Thyroid gland (tissue), 4 donors: ENCODE measurements around the gene NT5DC1. TPM values are rescaled to one million over a fixed set of nuclear protein-coding genes. Genes with fewer than 3 reads are reported as not detected.

Source experiments
- DNase-seq, 2 donors: peaks; one replicate each; pipeline ENCODE4 v3.0.0-alpha.2; 2019
- H3K27ac ChIP-seq, 3 donors: fragments of 200-600 bp; sonication (generic); 1 replicate in 2 of 3; 2 replicates in 1 of 3; pipeline ENCODE4 v1.5.1; 2016 to 2019; ENCODE audit warnings: mild to moderate bottlenecking in 1 of 3, moderate library complexity in 1 of 3
- H3K27me3 ChIP-seq: fragments of 200-600 bp; sonication (generic); one replicate; pipeline ENCODE4 v1.5.1; 2019
- H3K36me3 ChIP-seq, 2 donors: fragments of 200-600 bp; sonication (generic); one replicate each; pipeline ENCODE4 v1.5.1; 2016 to 2019
- H3K4me1 ChIP-seq, 2 donors: fragments of 200-600 bp; sonication (generic); one replicate each; pipeline ENCODE4 v1.5.1; 2017 to 2019
- H3K4me3 ChIP-seq, 3 donors: fragments of 200-600 bp; sonication (generic); replicated peaks in 1 of 3; 1 replicate in 2 of 3; 2 replicates in 1 of 3; pipeline ENCODE4 v1.5.1; 2016; ENCODE audit warnings: mild to moderate bottlenecking in 1 of 3
- H3K9me3 ChIP-seq: fragments of 200-600 bp; sonication (generic); one replicate; pipeline ENCODE4 v1.5.1; 2017
- POLR2A ChIP-seq, 2 donors: fragments of 450-650 bp; IDR thresholded peaks; one replicate each; pipeline ENCODE4 v1.6.1; 2017; ENCODE audit warnings: antibody characterized with exemption in 2 of 2, mild to moderate bottlenecking in 2 of 2, moderate library complexity in 1 of 2
- WGBS, 2 donors: methylation state at CpG; one replicate each; pipeline ENCODE4 v1.1.5; 2017; 5-methylcytosine and 5-hydroxymethylcytosine counted together
- intact Hi-C: fragments of 100-400 bp; cut with DNase I; formaldehyde crosslinking; loops from one replicate; pipeline ENCODE4 v1.15.1; 2023
- total RNA-seq, 4 donors: library from RNA; depleted of rRNA; stranded (reverse); fragments of >200 nt; gene quantifications; one replicate each; pipeline ENCODE4 v1.2.3, GENCODE V29; 2016
- TF ChIP-seq, protein P1 (sequence below), 6 experiments: fragments of 200-600 bp in 3 of 6; fragments of 450-650 bp in 3 of 6; sonication (generic) in 3 of 6; IDR thresholded peaks; one replicate each; pipeline ENCODE4 v1.5.1; 2016 to 2019; ENCODE audit warnings: antibody characterized with exemption in 6 of 6, mild to moderate bottlenecking in 2 of 6, inconsistent platforms in 1 of 6, moderate library complexity in 1 of 6

Gene NT5DC1
- total RNA-seq, 4 donors from 2014 or later: 17.5 to 35.7 (median 22.1) TPM

DNA sequence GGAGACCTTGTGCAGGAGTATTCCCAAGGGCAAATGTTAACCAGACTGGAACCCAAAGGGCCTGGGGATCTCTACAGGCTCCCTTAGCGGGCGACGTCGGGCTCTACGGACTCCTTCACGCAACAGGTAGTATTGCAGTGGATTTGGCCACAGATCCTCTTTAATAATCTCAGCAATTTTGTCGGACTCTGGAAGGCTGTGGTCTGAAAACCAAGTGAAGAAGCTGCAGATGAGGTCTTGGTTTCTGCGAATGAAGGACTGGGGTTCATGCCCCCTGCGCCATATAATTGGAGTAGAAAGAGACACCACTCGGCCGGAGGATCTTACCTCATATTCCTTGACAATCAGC is 177.8 kb downstream of the NT5DC1 start:
- Histone ChIP-seq H3K27ac (peak overlapping the region in 2 of 3 donors; percentile 98 to 99), H3K4me1 (peaks cover 40 to 42% of the 10 kb centered on the region in 2 donors), H3K4me3 (peak overlapping the region in 2 of 3 donors; percentile 82 to 87), H3K9me3 (no peaks in the 10 kb centered on the region), H3K36me3 (peaks cover 0 to 8% of the 10 kb centered on the region in 2 donors), H3K27me3 (no peaks in the 10 kb centered on the region)
- no peak for TF ChIP-seq POLR2A (IDR thresholded peaks at IDR 0.05)
- TF ChIP-seq, protein P1, sequence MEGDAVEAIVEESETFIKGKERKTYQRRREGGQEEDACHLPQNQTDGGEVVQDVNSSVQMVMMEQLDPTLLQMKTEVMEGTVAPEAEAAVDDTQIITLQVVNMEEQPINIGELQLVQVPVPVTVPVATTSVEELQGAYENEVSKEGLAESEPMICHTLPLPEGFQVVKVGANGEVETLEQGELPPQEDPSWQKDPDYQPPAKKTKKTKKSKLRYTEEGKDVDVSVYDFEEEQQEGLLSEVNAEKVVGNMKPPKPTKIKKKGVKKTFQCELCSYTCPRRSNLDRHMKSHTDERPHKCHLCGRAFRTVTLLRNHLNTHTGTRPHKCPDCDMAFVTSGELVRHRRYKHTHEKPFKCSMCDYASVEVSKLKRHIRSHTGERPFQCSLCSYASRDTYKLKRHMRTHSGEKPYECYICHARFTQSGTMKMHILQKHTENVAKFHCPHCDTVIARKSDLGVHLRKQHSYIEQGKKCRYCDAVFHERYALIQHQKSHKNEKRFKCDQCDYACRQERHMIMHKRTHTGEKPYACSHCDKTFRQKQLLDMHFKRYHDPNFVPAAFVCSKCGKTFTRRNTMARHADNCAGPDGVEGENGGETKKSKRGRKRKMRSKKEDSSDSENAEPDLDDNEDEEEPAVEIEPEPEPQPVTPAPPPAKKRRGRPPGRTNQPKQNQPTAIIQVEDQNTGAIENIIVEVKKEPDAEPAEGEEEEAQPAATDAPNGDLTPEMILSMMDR (IDR thresholded peaks at IDR 0.05): no peak
- DNase-seq: peak in 1 of 2 donors; percentile 14
- WGBS, 2 donors: 53 to 77% methylated on average over 11 of the region's 11 CpGs
- intact Hi-C loops: no loop called here

DNA sequence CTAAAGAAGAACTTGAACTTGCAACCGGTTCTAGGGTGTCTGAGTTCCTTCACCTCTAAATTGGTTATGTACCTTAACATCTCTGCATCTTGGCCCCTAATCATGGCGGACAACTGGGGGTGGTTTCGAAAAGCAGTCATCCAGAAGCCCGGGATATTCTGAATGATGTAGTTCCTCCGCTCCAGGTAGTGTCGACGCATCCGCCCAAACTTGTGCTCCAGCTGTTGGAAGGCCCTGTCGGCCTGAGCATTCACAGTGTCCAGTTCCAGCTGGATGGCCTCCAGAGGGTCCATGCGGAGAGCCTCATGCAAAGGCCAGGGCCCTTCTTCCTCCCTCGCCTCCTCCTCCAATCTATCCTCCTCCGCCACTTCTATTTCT is 178.2 kb downstream of the NT5DC1 start:
- peaks cover 40 to 42% of the 10 kb centered on the region in 2 donors for H3K4me1 ChIP-seq
- TF ChIP-seq, protein P1 (IDR thresholded peaks at IDR 0.05): no peak
- TF ChIP-seq POLR2A (IDR thresholded peaks at IDR 0.05): peak in 1 of 2 donors; percentile 4
- peak; percentile 68 for DNase-seq
- H3K36me3 ChIP-seq: peaks cover 0 to 4% of the 10 kb centered on the region in 2 donors
- H3K4me3 ChIP-seq: peak overlapping the region; percentile 77 to 87 (median 82)
- H3K9me3 ChIP-seq: no peaks in the 10 kb centered on the region
- intact Hi-C loops: no loop called here
- WGBS, 2 donors: 7 to 10% methylated on average over 12 of the region's 12 CpGs
- H3K27ac ChIP-seq: peak overlapping the region; percentile 97 to 99 (median 98)
- no peaks in the 10 kb centered on the region for H3K27me3 ChIP-seq

DNA sequence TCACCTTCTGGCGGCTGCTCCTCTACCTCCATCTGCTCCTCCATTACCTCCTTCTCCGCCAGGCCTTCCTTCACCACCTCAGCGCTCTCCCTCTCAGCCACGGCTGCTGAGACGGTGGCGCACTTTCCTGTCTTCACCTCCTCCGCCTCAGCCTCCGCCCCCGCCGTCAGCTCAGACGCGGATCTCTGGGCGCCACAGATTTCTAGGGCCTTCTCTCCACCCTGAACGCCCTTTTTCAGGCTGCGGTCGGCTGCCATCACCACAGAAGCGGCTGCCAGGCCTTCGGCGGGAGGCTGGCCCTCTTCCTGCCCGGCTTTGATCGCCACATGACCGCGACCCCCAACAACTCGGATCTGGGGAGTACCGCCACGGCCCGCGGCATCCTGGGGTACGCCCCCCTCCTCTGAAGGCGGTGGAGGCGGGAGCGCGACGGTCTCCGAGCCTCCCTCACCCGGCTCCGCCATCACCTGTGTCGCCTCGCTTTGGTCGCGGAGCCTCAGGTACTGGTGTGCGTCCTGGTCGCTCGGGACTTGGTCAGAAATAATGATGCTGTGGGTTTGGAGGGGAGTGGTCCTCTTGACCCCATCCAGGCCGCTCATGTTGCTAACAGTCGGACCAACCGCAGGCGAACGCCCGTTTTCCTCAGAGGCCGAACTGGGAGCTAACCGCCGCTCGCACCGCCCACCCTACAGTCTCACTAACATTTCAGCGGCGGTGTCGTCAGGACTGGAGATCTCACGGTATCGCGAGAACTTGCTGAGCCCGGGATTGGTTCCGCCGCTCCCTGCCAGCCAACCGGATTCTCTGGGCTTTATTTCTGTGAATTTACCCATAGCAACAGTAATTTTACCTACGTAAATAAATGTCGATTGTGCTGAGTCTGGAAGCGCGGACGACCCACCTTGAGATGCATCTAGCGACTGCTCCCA is 178.8 kb downstream of the NT5DC1 start, which contains the start of gene TSPYL1:
TSPYL1 (minus strand) TSS at position 699 of the 929 bp plus-strand sequence; CDS start at position 599, 100 bp downstream.
- Histone ChIP-seq H3K36me3 (no peaks in the 10 kb centered on the region), H3K4me3 (peak within 1 kb of the TSS; percentile 77 to 87 (median 82)), H3K27ac (peak within 1 kb of the TSS; percentile 97 to 99 (median 98)), H3K9me3 (no peaks in the 10 kb centered on the region), H3K27me3 (no peaks in the 10 kb centered on the region), H3K4me1 (peaks cover 40 to 42% of the 10 kb centered on the region in 2 donors)
- intact Hi-C loops: loop anchor here (10.0 kb wide), 1 partner anchor 285 kb away; no protein-coding TSS in a partner anchor
- peak; percentile 70 to 99 for TF ChIP-seq POLR2A (IDR thresholded peaks at IDR 0.05)
- TF ChIP-seq, protein P1 (IDR thresholded peaks at IDR 0.05): peak in 1 of 6 experiments; percentile 15
- WGBS, 2 donors: 0% methylated on average over 38 of the region's 71 CpGs
- peak; percentile 97 for DNase-seq

DNA sequence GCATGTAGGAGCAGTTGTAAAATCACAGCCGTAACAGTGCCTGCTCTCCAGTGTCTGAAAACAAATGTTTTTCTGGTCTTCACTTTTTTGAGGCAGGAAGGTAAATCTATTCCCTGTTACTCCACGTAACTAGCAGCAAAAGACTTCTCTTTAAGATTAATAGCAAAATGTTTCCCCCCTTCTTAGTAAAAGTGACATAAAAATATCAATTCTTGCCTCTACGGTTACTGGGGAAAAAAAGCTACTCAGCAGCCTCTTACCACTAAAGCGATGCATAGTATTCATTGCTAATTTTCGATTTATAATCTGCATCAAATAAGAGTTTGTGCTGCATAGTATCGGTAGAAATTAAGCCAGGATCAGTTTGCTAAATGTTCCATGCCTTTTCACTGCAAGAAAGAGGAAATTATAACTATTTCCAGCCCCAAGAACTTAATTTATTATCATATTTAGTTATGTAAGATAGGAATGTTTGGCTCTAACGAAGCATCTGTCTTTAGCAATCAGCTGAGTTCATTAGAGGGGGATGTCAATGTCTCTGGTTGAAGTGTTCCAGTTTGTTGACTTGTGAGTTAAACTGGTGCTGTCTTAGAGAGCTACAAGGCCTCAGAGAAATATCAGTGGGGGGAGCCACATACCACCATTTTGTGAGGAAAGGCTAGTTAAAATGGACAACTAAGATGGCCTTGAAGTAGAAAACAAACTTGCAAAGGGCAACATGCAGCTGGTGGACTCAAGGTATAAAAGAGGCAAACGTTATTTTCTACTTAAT is 179.7 kb downstream of the NT5DC1 start:
- intact Hi-C loops: loop anchor here (10.0 kb wide), 1 partner anchor 284 kb away; no protein-coding TSS in a partner anchor
- Histone ChIP-seq H3K4me1 (peaks cover 35% of the 10 kb centered on the region in 2 donors), H3K4me3 (peak overlapping the region; percentile 15 to 87 (median 46)), H3K27ac (peak overlapping the region; percentile 81 to 99 (median 98)), H3K36me3 (no peaks in the 10 kb centered on the region), H3K27me3 (no peaks in the 10 kb centered on the region), H3K9me3 (no peaks in the 10 kb centered on the region)
- TF ChIP-seq, protein P1 (IDR thresholded peaks at IDR 0.05): no peak
- TF ChIP-seq POLR2A (IDR thresholded peaks at IDR 0.05): no peak
- DNase-seq: no peak
- WGBS, 2 donors: 16 to 18% methylated on average over 8 of the region's 8 CpGs
